ENCODE data around the gene CENPF. TPM values are rescaled to one million over a fixed set of nuclear protein-coding genes. Genes with fewer than 3 reads are reported as not detected.

Gene CENPF
- total and polyA plus RNA-seq, 2 donors from 2014 or later: 0.39 to 3.3 TPM

- Histone ChIP-seq H3K27me3 (ENCODE audit: control insufficient read depth, insufficient read depth, low read length) (no peaks in the 10 kb centered on the region), H3K27ac (ENCODE audit: low read depth in 2 of 2, low read length in 2 of 2) (no peak overlapping the region), H3K9me3 (ENCODE audit: control insufficient read depth in 2 of 3, insufficient read depth in 1 of 3, low read length in 3 of 3) (no peaks in the 10 kb centered on the region), H3K36me3 (ENCODE audit: control insufficient read depth in 2 of 3, insufficient read depth in 3 of 3, low read length in 3 of 3) (no peaks in the 10 kb centered on the region), H3K4me1 (ENCODE audit: control insufficient read depth in 2 of 3, insufficient read depth in 2 of 3, low read depth in 1 of 3, low read length in 3 of 3) (no peaks in the 10 kb centered on the region), H3K4me3 (ENCODE audit: low read length in 3 of 3) (no peak overlapping the region), H3K9ac (ENCODE audit: low read length in 3 of 3) (no peak overlapping the region)
- no peak for FAIRE-seq
- no peak for DNase-seq
- TF ChIP-seq CTCF (IDR thresholded peaks at IDR 0.05; ENCODE audit: borderline replicate concordance, extremely low read depth, insufficient read depth): no peak
- intact Hi-C loops (cut with DNase I): no loop called here
These were observed 54.3 kb downstream of the CENPF start for GRCh38 chr1:214657299-214657698.

GRCh38 chr1:214658175-214658574 is 55.2 kb downstream of the CENPF start:
- no peak for FAIRE-seq

GRCh38 chr1:214658785-214659184 is 55.8 kb downstream of the CENPF start:
- intact Hi-C loops (cut with DNase I): no loop called here
- H3K9ac ChIP-seq (ENCODE audit: low read length in 3 of 3): no peak overlapping the region
- no peak overlapping the region for H3K27ac ChIP-seq (ENCODE audit: low read depth in 2 of 2, low read length in 2 of 2)
- H3K9me3 ChIP-seq (ENCODE audit: control insufficient read depth in 2 of 3, insufficient read depth in 1 of 3, low read length in 3 of 3): no peaks in the 10 kb centered on the region
- TF ChIP-seq CTCF (IDR thresholded peaks at IDR 0.05; ENCODE audit: borderline replicate concordance, extremely low read depth, insufficient read depth): peak; percentile 9
- H3K4me3 ChIP-seq (ENCODE audit: low read length in 3 of 3): no peak overlapping the region
- no peak for FAIRE-seq
- no peaks in the 10 kb centered on the region for H3K4me1 ChIP-seq (ENCODE audit: control insufficient read depth in 2 of 3, insufficient read depth in 2 of 3, low read depth in 1 of 3, low read length in 3 of 3)
- no peaks in the 10 kb centered on the region for H3K27me3 ChIP-seq (ENCODE audit: control insufficient read depth, insufficient read depth, low read length)
- no peaks in the 10 kb centered on the region for H3K36me3 ChIP-seq (ENCODE audit: control insufficient read depth in 2 of 3, insufficient read depth in 3 of 3, low read length in 3 of 3)
- peak in 4 of 5 donors; percentile 47 to 79 (median 50) for DNase-seq

More at GRCh38 chr1:214658175-214658574, 55.2 kb downstream of the CENPF start:
- H3K4me3 ChIP-seq (ENCODE audit: low read length in 3 of 3): no peak overlapping the region
- H3K27ac ChIP-seq (ENCODE audit: low read depth in 2 of 2, low read length in 2 of 2): no peak overlapping the region
- no peaks in the 10 kb centered on the region for H3K36me3 ChIP-seq (ENCODE audit: control insufficient read depth in 2 of 3, insufficient read depth in 3 of 3, low read length in 3 of 3)
- no peaks in the 10 kb centered on the region for H3K27me3 ChIP-seq (ENCODE audit: control insufficient read depth, insufficient read depth, low read length)
- no peak for DNase-seq
- no peaks in the 10 kb centered on the region for H3K9me3 ChIP-seq (ENCODE audit: control insufficient read depth in 2 of 3, insufficient read depth in 1 of 3, low read length in 3 of 3)
- TF ChIP-seq CTCF (IDR thresholded peaks at IDR 0.05; ENCODE audit: borderline replicate concordance, extremely low read depth, insufficient read depth): no peak
- no peak overlapping the region for H3K9ac ChIP-seq (ENCODE audit: low read length in 3 of 3)
- intact Hi-C loops (cut with DNase I): no loop called here
- no peaks in the 10 kb centered on the region for H3K4me1 ChIP-seq (ENCODE audit: control insufficient read depth in 2 of 3, insufficient read depth in 2 of 3, low read depth in 1 of 3, low read length in 3 of 3)

- Histone ChIP-seq H3K27me3 (ENCODE audit: control insufficient read depth, insufficient read depth, low read length) (no peaks in the 10 kb centered on the region), H3K9ac (ENCODE audit: low read length in 3 of 3) (no peak overlapping the region), H3K36me3 (ENCODE audit: control insufficient read depth in 2 of 3, insufficient read depth in 3 of 3, low read length in 3 of 3) (no peaks in the 10 kb centered on the region), H3K27ac (ENCODE audit: low read depth in 2 of 2, low read length in 2 of 2) (no peak overlapping the region), H3K4me3 (ENCODE audit: low read length in 3 of 3) (no peak overlapping the region), H3K4me1 (ENCODE audit: control insufficient read depth in 2 of 3, insufficient read depth in 2 of 3, low read depth in 1 of 3, low read length in 3 of 3) (no peaks in the 10 kb centered on the region), H3K9me3 (ENCODE audit: control insufficient read depth in 2 of 3, insufficient read depth in 1 of 3, low read length in 3 of 3) (no peaks in the 10 kb centered on the region)
- FAIRE-seq (no peak), DNase-seq (no peak)
- intact Hi-C loops (cut with DNase I): no loop called here
- TF ChIP-seq CTCF (IDR thresholded peaks at IDR 0.05; ENCODE audit: borderline replicate concordance, extremely low read depth, insufficient read depth): no peak
These were observed 57.2 kb downstream of the CENPF start for GRCh38 chr1:214660190-214660589.

Measured in kidney (tissue), 14 donors.